ENCODE results near the gene SLC6A11. TPM values are rescaled to one million over a fixed set of nuclear protein-coding genes. Genes with fewer than 3 reads are reported as not detected.

SLC6A11 gene
- total and polyA plus RNA-seq, 2 donors (not counting 3 experiments of a cell fraction or from before 2014, with no cell fraction given): not detected

GRCh38 chr3:10855871-10856662, 40.0 kb downstream of the SLC6A11 start:
- H3K4me1 ChIP-seq (ENCODE audit: control insufficient read depth, extremely low read depth, insufficient read depth, low read length): no peaks in the 10 kb centered on the region
- no peaks in the 10 kb centered on the region for H4K20me1 ChIP-seq (replicated peaks; ENCODE audit: control insufficient read depth, extremely low read depth, insufficient read depth, low read length)
- no peaks in the 10 kb centered on the region for H3K36me3 ChIP-seq (ENCODE audit: control insufficient read depth in 2 of 2, extremely low read depth in 1 of 2, insufficient read depth in 2 of 2, low read length in 2 of 2)
- H2AFZ ChIP-seq (ENCODE audit: low read depth, low read length): no peak overlapping the region
- no peak overlapping the region for H3K27ac ChIP-seq (ENCODE audit: insufficient read depth, low read depth, low read length)
- no peak overlapping the region for H3K9ac ChIP-seq (replicated peaks; ENCODE audit: extremely low read depth, insufficient read depth, low read length)
- no TSS peak for BruUV-seq (replicated peaks)
- DNase-seq (ENCODE audit: low read depth, low spot score): no peak
- H3K4me2 ChIP-seq (ENCODE audit: insufficient read depth, low read length): no peak overlapping the region
- intact Hi-C loops (cut with micrococcal nuclease) (no loop called here), dilution Hi-C loops (cut with MboI; ENCODE audit: extremely low pct_ligation_motif_present, low sequenced_read_pairs) (no loop called here)
- TF ChIP-seq POLR2AphosphoS5 (IDR thresholded peaks at IDR 0.05; ENCODE audit: insufficient read depth, low read depth, low read length) (no peak), JUN (IDR thresholded peaks at IDR 0.05; ENCODE audit: borderline replicate concordance, insufficient read depth, insufficient read length, low read depth) (no peak), CTCF (IDR thresholded peaks at IDR 0.05; ENCODE audit: extremely low read depth in 1 of 2, insufficient read depth in 1 of 2, low read depth in 1 of 2, low read length in 2 of 2) (peak; percentile 31)
- no peaks in the 10 kb centered on the region for H3K9me3 ChIP-seq (replicated peaks; ENCODE audit: control insufficient read depth, insufficient read depth, low read length)
- H3K27me3 ChIP-seq (ENCODE audit: control insufficient read depth in 2 of 2, insufficient read depth in 2 of 2, low read length in 2 of 2): no peaks in the 10 kb centered on the region
- no peak overlapping the region for H3K4me3 ChIP-seq (replicated peaks in 1 of 3; ENCODE audit: insufficient read depth in 1 of 3, low read depth in 1 of 3, low read length in 3 of 3)
- FAIRE-seq: no peak
- H3K9me1 ChIP-seq (replicated peaks; ENCODE audit: control insufficient read depth, extremely low read depth, insufficient read depth, low read length): no peaks in the 10 kb centered on the region
- ChIA-PET CTCF (interaction anchor here (1.2 kb wide), 1 partner anchor 8 kb away, joined by 3 read pairs; no protein-coding TSS in a partner anchor), POLR2A (no interaction called here)
- H3K79me2 ChIP-seq (ENCODE audit: control insufficient read depth, insufficient read depth, low read length): no peaks in the 10 kb centered on the region

GRCh38 chr3:10857235-10857634, 41.2 kb downstream of the SLC6A11 start:
- ChIA-PET POLR2A (no interaction called here), CTCF (no interaction called here)
- no peak overlapping the region for H3K27ac ChIP-seq (ENCODE audit: insufficient read depth, low read depth, low read length)
- dilution Hi-C loops (cut with MboI; ENCODE audit: extremely low pct_ligation_motif_present, low sequenced_read_pairs): no loop called here
- no peaks in the 10 kb centered on the region for H3K4me1 ChIP-seq (ENCODE audit: control insufficient read depth, extremely low read depth, insufficient read depth, low read length)
- no TSS peak for BruUV-seq (replicated peaks)
- no peak overlapping the region for H3K4me2 ChIP-seq (ENCODE audit: insufficient read depth, low read length)
- DNase-seq (ENCODE audit: low read depth, low spot score) (no peak), FAIRE-seq (no peak)
- TF ChIP-seq POLR2AphosphoS5 (IDR thresholded peaks at IDR 0.05; ENCODE audit: insufficient read depth, low read depth, low read length) (no peak), GATA2 (IDR thresholded peaks at IDR 0.05; ENCODE audit: insufficient read depth, insufficient read length, low read depth, low read length) (no peak), MAX (IDR thresholded peaks at IDR 0.05; ENCODE audit: insufficient read depth, insufficient read length) (no peak), JUN (IDR thresholded peaks at IDR 0.05; ENCODE audit: borderline replicate concordance, insufficient read depth, insufficient read length, low read depth) (no peak), MYC (IDR thresholded peaks at IDR 0.05; ENCODE audit: low read depth, low read length) (no peak), CTCF (IDR thresholded peaks at IDR 0.05; ENCODE audit: extremely low read depth in 1 of 2, insufficient read depth in 1 of 2, low read depth in 1 of 2, low read length in 2 of 2) (no peak), FOS (IDR thresholded peaks at IDR 0.05; ENCODE audit: borderline replicate concordance, insufficient read depth, low read length) (no peak), EZH2 (IDR thresholded peaks at IDR 0.05; ENCODE audit: borderline replicate concordance, low read depth, low read length, severe bottlenecking) (no peak), POLR2A (IDR thresholded peaks at IDR 0.05; ENCODE audit: low read depth, low read length) (no peak)
- no peaks in the 10 kb centered on the region for H3K36me3 ChIP-seq (ENCODE audit: control insufficient read depth in 2 of 2, extremely low read depth in 1 of 2, insufficient read depth in 2 of 2, low read length in 2 of 2)
- no peaks in the 10 kb centered on the region for H3K9me3 ChIP-seq (replicated peaks; ENCODE audit: control insufficient read depth, insufficient read depth, low read length)
- H3K27me3 ChIP-seq (ENCODE audit: control insufficient read depth in 2 of 2, insufficient read depth in 2 of 2, low read length in 2 of 2): no peaks in the 10 kb centered on the region
- no peak overlapping the region for H2AFZ ChIP-seq (ENCODE audit: low read depth, low read length)
- H3K9me1 ChIP-seq (replicated peaks; ENCODE audit: control insufficient read depth, extremely low read depth, insufficient read depth, low read length): no peaks in the 10 kb centered on the region
- H4K20me1 ChIP-seq (replicated peaks; ENCODE audit: control insufficient read depth, extremely low read depth, insufficient read depth, low read length): no peaks in the 10 kb centered on the region
- H3K4me3 ChIP-seq (replicated peaks in 1 of 3; ENCODE audit: insufficient read depth in 1 of 3, low read depth in 1 of 3, low read length in 3 of 3): no peak overlapping the region
- H3K79me2 ChIP-seq (ENCODE audit: control insufficient read depth, insufficient read depth, low read length): no peaks in the 10 kb centered on the region
- intact Hi-C loops (cut with micrococcal nuclease): no loop called here
- H3K9ac ChIP-seq (replicated peaks; ENCODE audit: extremely low read depth, insufficient read depth, low read length): no peak overlapping the region
